ENCODE results near the gene DCLK1.
A peak's percentile ranks its signal among the peaks of the same experiment; 100 is the strongest.

The DCLK1 gene

GRCh38 chr13:35996360-35996759, 134.8 kb downstream of the DCLK1 start:
- TF ChIP-seq CTCF (IDR thresholded peaks at IDR 0.05; ENCODE audit: insufficient read depth, low read length, missing control alignments) = no peak
- DNase-seq (ENCODE audit: low read depth, low spot score) = no peak
- POLR2A ChIA-PET = no interaction called here
- CTCF ChIA-PET = interaction anchor here (0.6 kb wide), 1 partner anchor 1381 kb away, joined by 3 read pairs; no protein-coding TSS in a partner anchor
- H3K4me3 ChIP-seq (ENCODE audit: low read depth, low read length) = no peak overlapping the region

- TF ChIP-seq CTCF (IDR thresholded peaks at IDR 0.05; ENCODE audit: insufficient read depth, low read length, missing control alignments) = no peak
- no peak overlapping the region for H3K4me3 ChIP-seq (ENCODE audit: low read depth, low read length)
- no peak for DNase-seq (ENCODE audit: low read depth, low spot score)
- ChIA-PET CTCF (interaction anchor here (0.8 to 1.6 kb wide), 4 partner anchors 9 to 280 kb away, joined by 3 to 14 read pairs (median 6); no protein-coding TSS in a partner anchor), POLR2A (no interaction called here)
Observed at GRCh38 chr13:35995136-35995535, 136.0 kb downstream of the DCLK1 start.

- TF ChIP-seq CTCF (IDR thresholded peaks at IDR 0.05; ENCODE audit: insufficient read depth, low read length, missing control alignments) = no peak
- ChIA-PET POLR2A (interaction anchor here (1.1 kb wide), 1 partner anchor 15 kb away, joined by 3 read pairs; no protein-coding TSS in a partner anchor), CTCF (interaction anchor here (0.8 to 1.6 kb wide), 4 partner anchors 10 to 281 kb away, joined by 3 to 14 read pairs (median 6); no protein-coding TSS in a partner anchor)
- H3K4me3 ChIP-seq (ENCODE audit: low read depth, low read length) = no peak overlapping the region
- peak; percentile 84 for DNase-seq (ENCODE audit: low read depth, low spot score)
Observed at GRCh38 chr13:35994131-35994966, 136.8 kb downstream of the DCLK1 start.

- TF ChIP-seq CTCF (IDR thresholded peaks at IDR 0.05; ENCODE audit: insufficient read depth, low read length, missing control alignments) = no peak
- no peak for DNase-seq (ENCODE audit: low read depth, low spot score)
- ChIA-PET CTCF (interaction anchor here (1.2 to 1.6 kb wide), 2 partner anchors 16 to 281 kb away, joined by 9 to 14 read pairs; no protein-coding TSS in a partner anchor), POLR2A (interaction anchor here (1.1 kb wide), 1 partner anchor 15 kb away, joined by 3 read pairs; no protein-coding TSS in a partner anchor)
- H3K4me3 ChIP-seq (ENCODE audit: low read depth, low read length) = no peak overlapping the region
Observed at GRCh38 chr13:35993686-35994085, 137.5 kb downstream of the DCLK1 start.

DNA sequence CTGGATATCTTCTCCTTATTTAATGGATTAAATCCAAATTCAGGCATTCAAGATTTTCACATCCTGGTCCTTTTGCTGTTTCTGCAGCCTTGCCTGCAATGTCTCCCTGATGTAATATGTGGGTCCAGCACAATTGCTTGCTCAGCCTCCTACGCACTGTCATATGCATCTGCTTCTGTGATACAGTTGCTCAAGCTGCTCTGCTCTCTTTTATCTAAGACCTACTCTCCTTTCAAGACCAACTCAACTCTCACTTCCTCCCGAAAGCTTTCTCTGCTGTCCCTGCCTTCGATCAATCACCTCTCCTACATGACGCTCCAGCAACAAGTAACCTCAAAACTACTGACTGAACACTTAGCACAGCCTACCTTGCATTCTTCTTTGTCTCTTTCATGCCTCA, 138.2 kb downstream of the DCLK1 start:
- ChIA-PET CTCF (interaction anchor here (2.1 kb wide), 1 partner anchor 14 kb away, joined by 8 read pairs; no protein-coding TSS in a partner anchor), POLR2A (no interaction called here)
- no peak for TF ChIP-seq CTCF (IDR thresholded peaks at IDR 0.05; ENCODE audit: insufficient read depth, low read length, missing control alignments)

DNA sequence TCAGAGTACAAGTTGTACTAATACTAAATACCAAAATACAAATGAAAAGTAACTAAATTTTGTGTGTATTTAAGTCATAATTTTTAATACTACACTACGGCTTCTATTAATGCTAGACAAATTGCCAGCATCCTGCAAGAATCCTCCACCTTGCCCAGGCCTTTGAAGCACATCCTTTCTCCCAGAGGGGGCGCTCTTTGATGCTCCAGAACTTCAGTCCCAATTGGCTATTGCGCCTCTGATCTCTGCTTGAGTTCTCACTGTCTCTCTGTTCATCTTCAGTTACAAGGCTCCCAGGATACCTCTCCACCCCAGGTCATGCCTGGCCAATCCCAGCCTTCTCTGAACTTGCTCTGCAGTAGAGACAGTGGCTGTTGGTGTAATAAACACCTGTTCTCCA, 141.0 kb downstream of the DCLK1 start:
- TF ChIP-seq CTCF (IDR thresholded peaks at IDR 0.05; ENCODE audit: insufficient read depth, low read length, missing control alignments) = no peak
- no peak for DNase-seq (ENCODE audit: low read depth, low spot score)
- ChIA-PET CTCF (interaction anchor here (1.7 to 4.8 kb wide), 2 partner anchors 11 to 285 kb away, joined by 5 to 22 read pairs; no protein-coding TSS in a partner anchor), POLR2A (no interaction called here)
- H3K4me3 ChIP-seq (ENCODE audit: low read depth, low read length) = no peak overlapping the region

More for the DNA sequence above, 138.2 kb downstream of the DCLK1 start:
- no peak overlapping the region for H3K4me3 ChIP-seq (ENCODE audit: low read depth, low read length)
- DNase-seq (ENCODE audit: low read depth, low spot score) = no peak
